IMR-90 (cell line): ENCODE results near the gene SORCS1. TPM values are rescaled to one million over a fixed set of nuclear protein-coding genes. Genes with fewer than 3 reads are reported as not detected.

Source experiments
- ATAC-seq: fragments of 200-7000 bp; cut with Tn5 transposase; 2 replicates; pipeline ENCODE4 v1.9.1; 2020; ENCODE audit warnings: low read depth, mild to moderate bottlenecking, moderate library complexity
- BruUV-seq: library from RNA; stranded (reverse); fragments of 400-500 nt; replicated peaks from 2 replicates; lab custom pipeline; 2021; lab: Mats Ljungman, UMichigan
- CTCF ChIA-PET: fragments of 300-600 bp; formaldehyde crosslinking; extraction: SDS; loops from one replicate; lab custom pipeline; 2021; ENCODE audit warnings: antibody characterized with exemption; lab: Yijun Ruan, JAX
- POLR2A ChIA-PET: fragments of 300-600 bp; sonication (Branson Sonifier 250); formaldehyde crosslinking; loops from one replicate; lab custom pipeline; 2022; ENCODE audit warnings: antibody characterized with exemption; ENCODE audit not compliant: unreplicated experiment; lab: Charles Lee
- DNase-seq: peaks from one replicate; pipeline ENCODE4 v3.0.0; 2013
- H2AFZ ChIP-seq: replicated peaks from 2 replicates; pipeline ENCODE3; 2013; ENCODE audit warnings: low read length, mild to moderate bottlenecking; ENCODE audit not compliant: poor library complexity
- H2AK5ac ChIP-seq: 2 replicates; pipeline ENCODE4 v1.6.1; 2013; ENCODE audit warnings: low read depth, low read length, inconsistent platforms
- H2AK9ac ChIP-seq: replicated peaks from 2 replicates; pipeline ENCODE3; 2013; ENCODE audit warnings: mild to moderate bottlenecking, low read depth, low read length, moderate library complexity; ENCODE audit not compliant: poor library complexity
- H2BK120ac ChIP-seq: 2 replicates; pipeline ENCODE4 v1.6.1; 2013; ENCODE audit warnings: low read depth, low read length, inconsistent platforms
- H2BK15ac ChIP-seq: 3 replicates; pipeline ENCODE4 v1.6.1; 2013; ENCODE audit warnings: low read depth, low read length, inconsistent platforms
- H2BK20ac ChIP-seq: 2 replicates; pipeline ENCODE4 v1.6.1; 2013; ENCODE audit warnings: low read depth, mild to moderate bottlenecking, inconsistent platforms, low read length, moderate library complexity
- H2BK5ac ChIP-seq: 2 replicates; pipeline ENCODE4 v1.6.1; 2013; ENCODE audit warnings: mild to moderate bottlenecking, low read depth, low read length, inconsistent platforms; ENCODE audit not compliant: poor library complexity, severe bottlenecking
- H3K14ac ChIP-seq: replicated peaks from 2 replicates; pipeline ENCODE4 v1.6.1; 2013; ENCODE audit warnings: low read depth, low read length, inconsistent platforms
- H3K18ac ChIP-seq: 2 replicates; pipeline ENCODE4 v1.6.1; 2013; ENCODE audit warnings: low read depth, low read length, control low read depth
- H3K23ac ChIP-seq: 2 replicates; pipeline ENCODE4 v1.6.1; 2013; ENCODE audit warnings: low read depth, low read length, inconsistent platforms
- H3K27ac ChIP-seq: 2 replicates; pipeline ENCODE4 v1.5.1; 2013; ENCODE audit warnings: mild to moderate bottlenecking, control low read depth, low read length; ENCODE audit not compliant: insufficient read depth
- H3K27me3 ChIP-seq: 2 replicates; pipeline ENCODE4 v1.6.1; 2013; ENCODE audit warnings: low read length; ENCODE audit not compliant: control insufficient read depth, insufficient read depth
- H3K36me3 ChIP-seq: 2 replicates; pipeline ENCODE4 v1.6.1; 2013; ENCODE audit warnings: low read length, mixed read lengths; ENCODE audit not compliant: control insufficient read depth, insufficient read depth
- H3K4ac ChIP-seq: 2 replicates; pipeline ENCODE4 v1.6.1; 2013; ENCODE audit warnings: low read depth, low read length, inconsistent platforms
- H3K4me1 ChIP-seq: 2 replicates; pipeline ENCODE4 v1.6.1; 2013; ENCODE audit warnings: low read length, mixed read lengths; ENCODE audit not compliant: control insufficient read depth, insufficient read depth
- H3K4me2 ChIP-seq: 2 replicates; pipeline ENCODE4 v1.6.1; 2013; ENCODE audit warnings: low read depth, mild to moderate bottlenecking, control low read depth, low read length, moderate library complexity
- H3K4me3 ChIP-seq: 2 replicates; pipeline ENCODE4 v1.5.1; 2013; ENCODE audit warnings: low read depth, mild to moderate bottlenecking, control low read depth, low read length, moderate library complexity; ENCODE audit not compliant: insufficient read depth
- H3K56ac ChIP-seq: 2 replicates; pipeline ENCODE4 v1.6.1; 2013; ENCODE audit warnings: low read length, inconsistent platforms; ENCODE audit not compliant: insufficient read depth; ENCODE audit errors: extremely low read depth
- H3K79me1 ChIP-seq, 2 experiments: 2 replicates each; pipeline ENCODE4 v1.6.1; 2013; ENCODE audit warnings: low read length in 2 of 2, inconsistent platforms in 1 of 2, low read depth in 1 of 2
- H3K9ac ChIP-seq: 2 replicates; pipeline ENCODE4 v1.6.1; 2013; ENCODE audit warnings: low read depth, low read length, control low read depth
- H3K9me1 ChIP-seq: 2 replicates; pipeline ENCODE4 v1.6.1; 2013; ENCODE audit warnings: low read length, inconsistent platforms; ENCODE audit not compliant: insufficient read depth
- H3K9me3 ChIP-seq: 2 replicates; pipeline ENCODE4 v1.6.1; 2013; ENCODE audit warnings: low read length; ENCODE audit not compliant: control insufficient read depth, insufficient read depth
- H4K20me1 ChIP-seq: 2 replicates; pipeline ENCODE4 v1.6.1; 2013; ENCODE audit warnings: low read length, inconsistent platforms; ENCODE audit not compliant: insufficient read depth
- H4K5ac ChIP-seq: 2 replicates; pipeline ENCODE4 v1.6.1; 2013; ENCODE audit warnings: mild to moderate bottlenecking, low read depth, low read length, control low read depth
- H4K8ac ChIP-seq, 2 experiments: 2 replicates each; pipeline ENCODE4 v1.6.1; 2013; ENCODE audit warnings: low read depth in 2 of 2, low read length in 2 of 2, control low read depth in 1 of 2, inconsistent platforms in 1 of 2
- H4K91ac ChIP-seq: 2 replicates; pipeline ENCODE4 v1.6.1; 2013; ENCODE audit warnings: low read depth, low read length, inconsistent platforms; ENCODE audit not compliant: insufficient read depth
- CTCF ChIP-seq: conservative IDR thresholded peaks from 2 replicates; pipeline ENCODE4 v1.5.1; 2012; ENCODE audit warnings: mild to moderate bottlenecking, low read depth, low read length, improper control_type of control experiment
- RCOR1 ChIP-seq: IDR thresholded peaks from 2 replicates; pipeline ENCODE4 v1.6.1; 2012; ENCODE audit warnings: mild to moderate bottlenecking, low read length, improper control_type of control experiment; ENCODE audit not compliant: insufficient replicate concordance
- SMC3 ChIP-seq: fragments of 150-350 bp; IDR thresholded peaks from 2 replicates; pipeline ENCODE4 v1.6.1; 2016; ENCODE audit warnings: low read depth, mild to moderate bottlenecking, antibody characterized with exemption, low read length, moderate library complexity
- WGBS, 2 experiments: methylation state at CpG; one replicate each; pipeline versions ENCODE4 v1.1.5 to v1.1.7; 2013; ENCODE audit warnings: missing lambda C conversion rate in 2 of 2; ENCODE audit not compliant: insufficient read length in 1 of 2; ENCODE audit errors: extremely low coverage in 2 of 2; 5-methylcytosine and 5-hydroxymethylcytosine counted together
- dilution Hi-C: fragments of 300-500 bp; cut with HindIII; formaldehyde crosslinking; loops from one replicate; pipeline ENCODE4 v1.14.3; 2018; ENCODE audit warnings: low sequenced_read_pairs; ENCODE audit not compliant: unreplicated experiment
- in situ Hi-C: fragments of 300-500 bp; cut with MboI; formaldehyde crosslinking; loops from 3 replicates; pipeline ENCODE4 v1.14.3; 2019; ENCODE audit warnings: low sequenced_read_pairs, inconsistent platforms, mixed read lengths
- intact Hi-C: fragments of 100-400 bp; cut with micrococcal nuclease; formaldehyde crosslinking; loops from 2 replicates; pipeline ENCODE4 v1.10.0; 2022
- polyA plus RNA-seq, 3 experiments: library from polyadenylated mRNA; depleted of rRNA; stranded (reverse); fragments of >200 nt; gene quantifications; 2 replicates each; pipeline ENCODE4 v1.2.3, GENCODE V29; 2012; ENCODE audit warnings: low replicate concordance in 1 of 3
- total RNA-seq: library from RNA; depleted of rRNA; stranded (reverse); fragments of >200 nt; gene quantifications from 2 replicates; pipeline ENCODE4 v1.2.3, GENCODE V29; 2012

SORCS1 gene
- total and polyA plus RNA-seq, 2 of the 4 experiments (the other 2 are of a cell fraction): under 0.01 TPM; not detected in 1

- no peaks in the 10 kb centered on the region for H4K20me1 ChIP-seq
- no peak overlapping the region for H3K56ac ChIP-seq
- H3K9me1 ChIP-seq: no peaks in the 10 kb centered on the region
- no peak overlapping the region for H2BK20ac ChIP-seq
- H2BK15ac ChIP-seq: no peak overlapping the region
- no peak overlapping the region for H3K4me2 ChIP-seq
- H4K5ac ChIP-seq: no peak overlapping the region
- no peak overlapping the region for H3K18ac ChIP-seq
- H4K8ac ChIP-seq: no peak overlapping the region
- H3K14ac ChIP-seq: no peak overlapping the region
- no peak for TF ChIP-seq RCOR1
- TF ChIP-seq SMC3: no peak
- no peak for TF ChIP-seq CTCF
- H3K4me1 ChIP-seq: no peaks in the 10 kb centered on the region
- no peak overlapping the region for H2AFZ ChIP-seq
- no peak overlapping the region for H2AK9ac ChIP-seq
- no peak overlapping the region for H2AK5ac ChIP-seq
- H3K27me3 ChIP-seq: no peaks in the 10 kb centered on the region
- no peak overlapping the region for H2BK5ac ChIP-seq
- POLR2A ChIA-PET: no interaction called here
- H3K4me3 ChIP-seq: no peak overlapping the region
- BruUV-seq: no TSS peak
- dilution Hi-C loops: no loop called here
- no peak overlapping the region for H4K91ac ChIP-seq
- in situ Hi-C loops: no loop called here
- no CpG with 5 or more reads among the region's 1 CpG for WGBS, 2 experiments
- no peak overlapping the region for H3K4ac ChIP-seq
- no peaks in the 10 kb centered on the region for H3K79me1 ChIP-seq
- CTCF ChIA-PET: no interaction called here
- no peak overlapping the region for H2BK120ac ChIP-seq
- no peak overlapping the region for H3K27ac ChIP-seq
- intact Hi-C loops: no loop called here
- H3K9me3 ChIP-seq: 0 out of 2 replicates have a peak, but pooled peaks cover 3% of the 10 kb centered on the region
- DNase-seq: no peak
- H3K23ac ChIP-seq: no peak overlapping the region
- H3K36me3 ChIP-seq: no peaks in the 10 kb centered on the region
- ATAC-seq: no peak
- H3K9ac ChIP-seq: no peak overlapping the region
Measured at GRCh38 chr10:106593876-106594275, 570.6 kb downstream of the SORCS1 start.
